Renal cortex interstitium (tissue), 11 donors: Measurements from ENCODE around the gene SCAPER. TPM values are rescaled to one million over a fixed set of nuclear protein-coding genes. Genes with fewer than 3 reads are reported as not detected.
"Not testable (repeated sequence)": the region's sequence is repeated elsewhere in the genome, so short reads cannot be mapped to it uniquely, and the experiment has no call there.

ENCODE experiments used
- DNase-seq, 11 donors: peaks; one replicate each; pipeline ENCODE4 v3.0.0-alpha.2; 2013; ENCODE audit warnings: low read depth in 9 of 11, low spot score in 4 of 11; ENCODE audit errors: extremely low read depth in 1 of 11
- polyA plus RNA-seq, 3 donors: library from polyadenylated mRNA; unstranded; fragments of 120-200 nt; gene quantifications; one replicate each; pipeline ENCODE4 v1.2.1, GENCODE V29; 2013; ENCODE audit not compliant: insufficient read length in 3 of 3

SCAPER gene
- polyA plus RNA-seq, 3 donors, result 23.1 to 27.5 (median 27.1) TPM

GRCh38 chr15:76929011-76929760 is 24.0 kb upstream of the SCAPER start:
- DNase-seq, result no peak

GRCh38 chr15:76928201-76928600 is 23.1 kb upstream of the SCAPER start:
- DNase-seq, result no peak

GRCh38 chr15:76916369-76916768 is 11.2 kb upstream of the SCAPER start:
- DNase-seq, result no peak

GRCh38 chr15:76913737-76914136 is 8.6 kb upstream of the SCAPER start:
- DNase-seq, result no peak

GRCh38 chr15:76912430-76912829 is 7.3 kb upstream of the SCAPER start:
- DNase-seq, result no peak

GRCh38 chr15:76905855-76906254 is 715 bp upstream of the SCAPER start:
- peak in 2 of 11 donors; percentile 2 for DNase-seq

- peak in 9 of 11 donors; percentile 6 to 45 (median 35) for DNase-seq
These were observed 603 bp downstream of the SCAPER start for GRCh38 chr15:76904461-76905012.

GRCh38 chr15:76903251-76903681 is 1.9 kb downstream of the SCAPER start:
- no peak for DNase-seq

- DNase-seq, result no peak
These were observed 3.2 kb downstream of the SCAPER start for GRCh38 chr15:76901965-76902364.

- DNase-seq, result not testable (repeated sequence)
These were observed 5.2 kb downstream of the SCAPER start for GRCh38 chr15:76899931-76900310.

- DNase-seq, result not testable (repeated sequence)
These were observed 5.8 kb downstream of the SCAPER start for GRCh38 chr15:76899176-76899930.

- DNase-seq, result no peak
These were observed 7.0 kb downstream of the SCAPER start for GRCh38 chr15:76898102-76898501.

GRCh38 chr15:76894174-76894573 is 11.0 kb downstream of the SCAPER start:
- no peak for DNase-seq

- DNase-seq, result not testable (repeated sequence)
These were observed 12.3 kb downstream of the SCAPER start for GRCh38 chr15:76892836-76893235.

- not testable (repeated sequence) for DNase-seq
These were observed 17.6 kb downstream of the SCAPER start for GRCh38 chr15:76887280-76888141.

GRCh38 chr15:76885212-76885611 is 19.9 kb downstream of the SCAPER start:
- no peak for DNase-seq

- no peak for DNase-seq
These were observed 29.2 kb downstream of the SCAPER start for GRCh38 chr15:76875911-76876310.

GRCh38 chr15:76873066-76873465 is 32.1 kb downstream of the SCAPER start:
- not testable (repeated sequence) for DNase-seq

- no peak for DNase-seq
These were observed 33.2 kb downstream of the SCAPER start for GRCh38 chr15:76871930-76872329.
